GM08714 (cell line): ENCODE measurements around the gene GLRA3.

Experiments
- H3K4me3 ChIP-seq: fragments of 200-500 bp; sonication (Bioruptor generic); 2 replicates; pipeline ENCODE4 v1.5.1; 2014; ENCODE audit warnings: mild to moderate bottlenecking, low read length, inconsistent platforms
- ZNF274 ChIP-seq: IDR thresholded peaks from 2 replicates; pipeline ENCODE4 v1.6.1; 2012; ENCODE audit warnings: mild to moderate bottlenecking, low read depth, low read length

The GLRA3 gene

DNA sequence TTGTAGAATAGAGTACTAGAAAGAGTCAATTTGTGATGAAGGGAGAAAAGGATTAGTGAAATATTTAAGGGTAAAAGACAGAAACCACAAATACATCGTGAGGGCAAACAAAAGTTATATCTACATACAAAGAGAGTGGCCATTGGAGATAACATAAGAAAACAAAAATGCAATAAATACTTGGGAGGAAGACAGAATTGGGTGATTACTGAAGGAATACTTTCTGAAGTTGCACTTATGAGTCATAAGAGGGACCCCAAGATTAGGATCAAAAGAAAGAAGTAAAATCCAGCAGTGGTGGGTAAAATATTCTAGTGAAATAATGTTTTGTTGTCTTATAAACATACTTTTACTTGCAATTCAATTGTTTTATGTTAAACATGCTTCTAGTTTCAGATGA is 53.7 kb downstream of the GLRA3 start:
- TF ChIP-seq ZNF274, result no peak
- H3K4me3 ChIP-seq, result no peak overlapping the region

DNA sequence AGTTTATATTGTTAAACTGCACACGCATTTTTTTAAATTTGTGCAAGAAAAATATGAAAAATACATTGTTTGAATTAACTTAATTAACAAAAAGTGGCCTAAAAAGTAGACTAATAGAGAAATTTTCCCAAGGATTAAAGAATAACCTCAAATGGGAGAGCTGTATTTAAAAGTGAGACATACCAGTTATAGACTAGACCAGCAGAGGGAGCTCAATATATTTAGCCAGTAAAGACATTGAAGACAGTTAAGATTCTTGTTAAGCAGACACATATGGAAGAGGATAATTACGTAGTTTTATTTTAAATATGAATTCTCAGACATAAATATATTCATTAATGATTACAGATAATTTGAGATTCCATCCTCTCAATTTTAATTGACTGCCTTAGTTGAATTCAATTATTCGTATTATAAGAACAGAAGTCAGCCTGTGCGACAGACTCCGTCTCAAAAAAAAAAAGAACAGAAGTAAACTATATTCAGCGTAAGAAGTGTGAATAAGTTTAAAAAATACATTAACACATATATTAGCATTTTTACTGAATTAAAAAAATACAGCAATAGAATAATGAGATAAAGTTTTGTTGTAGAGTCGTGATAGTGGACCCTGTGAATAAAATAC is 64.8 kb downstream of the GLRA3 start:
- no peak for TF ChIP-seq ZNF274

DNA sequence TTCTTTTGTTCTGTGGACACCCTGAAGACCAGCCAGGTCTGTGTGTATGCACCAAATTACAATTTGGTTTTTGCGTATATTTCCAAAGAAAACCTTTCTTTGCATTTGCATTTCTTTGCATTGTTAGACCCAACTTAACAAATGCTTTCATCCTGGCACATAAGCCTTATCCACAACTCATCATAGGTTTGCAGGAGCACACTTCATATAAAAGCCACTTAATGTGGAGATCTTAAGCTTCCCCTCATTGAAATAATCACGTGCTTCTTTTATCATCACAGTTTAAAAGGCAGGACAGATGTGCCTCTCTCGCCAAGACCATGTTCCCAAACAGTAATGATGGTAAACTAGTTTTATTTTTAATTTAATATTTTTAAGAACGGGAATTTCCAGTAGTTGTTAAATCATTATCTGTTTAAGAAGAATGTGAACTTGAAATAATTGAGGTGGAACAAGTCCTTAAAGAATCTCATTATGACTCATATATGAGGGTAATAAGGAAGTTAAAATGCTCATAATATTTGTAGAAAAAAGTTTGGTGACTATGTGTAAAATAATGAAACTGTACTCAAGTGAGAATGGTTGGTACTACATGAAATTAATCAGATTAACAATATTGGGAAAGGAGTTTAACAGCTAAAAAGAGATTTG is 65.5 kb downstream of the GLRA3 start:
- no peak for TF ChIP-seq ZNF274
- H3K4me3 ChIP-seq, result no peak overlapping the region

More for the DNA sequence above, 64.8 kb downstream of the GLRA3 start:
- H3K4me3 ChIP-seq, result no peak overlapping the region

DNA sequence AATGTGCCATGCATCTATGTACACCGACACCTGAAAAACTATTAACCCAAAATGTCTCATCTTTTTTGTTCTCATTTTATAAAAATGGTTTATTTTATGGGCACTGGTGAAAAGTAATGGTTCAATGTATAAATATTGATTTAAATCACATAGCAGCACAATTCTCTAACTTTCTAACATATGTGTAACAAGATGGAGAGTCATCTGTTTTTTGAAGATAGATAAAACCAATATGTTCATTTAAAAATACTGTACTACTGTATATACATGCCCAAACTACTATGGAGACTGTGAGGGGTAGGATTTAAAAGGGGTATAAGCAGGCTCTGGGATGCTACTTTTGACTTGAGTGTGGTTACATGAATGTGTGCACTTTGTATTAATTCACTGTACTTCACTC is 67.6 kb downstream of the GLRA3 start:
- H3K4me3 ChIP-seq, result no peak overlapping the region
- no peak for TF ChIP-seq ZNF274

DNA sequence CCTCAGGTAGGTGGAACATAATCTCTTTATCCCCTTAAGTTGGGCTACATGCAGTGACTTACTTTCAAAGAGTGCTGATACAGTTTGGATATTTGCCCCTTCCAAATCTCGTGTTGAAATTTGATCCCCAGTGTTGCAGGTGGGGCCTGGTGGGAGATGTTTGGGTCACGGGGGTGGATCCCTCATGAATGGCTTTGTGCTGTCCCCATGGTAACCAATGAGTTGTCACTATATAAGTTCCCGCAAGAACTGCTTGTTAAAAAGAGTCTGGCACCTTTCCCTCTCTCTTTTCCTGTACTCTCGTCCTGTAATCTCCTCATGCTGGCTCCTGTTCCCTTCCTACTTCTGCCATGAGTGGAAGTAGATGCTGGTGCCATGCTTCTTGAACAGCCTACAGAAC is 71.3 kb downstream of the GLRA3 start:
- TF ChIP-seq ZNF274, result no peak
- no peak overlapping the region for H3K4me3 ChIP-seq

DNA sequence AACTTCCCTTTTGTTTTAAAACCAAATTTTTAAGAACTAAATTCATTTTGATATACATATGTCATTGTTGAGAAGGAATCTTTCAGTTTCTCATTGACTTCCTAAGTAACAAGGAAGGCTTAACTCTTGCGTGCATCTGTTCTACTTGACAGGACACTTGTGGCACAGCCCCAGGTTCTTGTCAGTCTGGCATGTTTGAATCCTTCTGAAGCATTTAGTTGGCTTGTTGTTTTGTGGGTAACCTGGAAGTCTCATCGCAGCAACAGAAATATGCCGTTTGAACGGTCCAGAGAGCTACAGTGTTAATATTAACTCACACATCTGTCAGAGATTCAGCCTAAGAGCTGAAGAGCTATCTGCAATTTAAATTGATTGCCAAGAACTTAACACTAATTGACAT is 76.0 kb downstream of the GLRA3 start:
- H3K4me3 ChIP-seq, result no peak overlapping the region
- TF ChIP-seq ZNF274, result no peak

DNA sequence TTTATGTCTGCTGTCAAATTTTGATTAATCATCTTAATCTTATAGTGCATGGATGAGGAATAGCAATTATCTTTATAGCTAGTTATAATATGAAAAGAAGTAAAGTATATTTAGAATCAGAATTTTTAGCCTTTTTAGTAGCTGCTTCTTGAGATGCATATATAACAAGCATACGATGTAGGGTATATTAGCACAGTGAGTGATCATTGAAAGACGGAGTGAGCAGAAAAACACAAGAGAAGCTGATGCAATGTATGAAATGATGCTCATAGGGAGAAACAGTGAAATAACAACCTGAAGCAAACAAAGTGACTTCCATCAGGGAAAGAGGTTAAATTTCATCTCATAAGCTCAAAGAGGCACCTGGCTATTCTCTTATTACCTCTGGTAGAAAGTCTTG is 77.0 kb downstream of the GLRA3 start:
- no peak for TF ChIP-seq ZNF274
- no peak overlapping the region for H3K4me3 ChIP-seq

DNA sequence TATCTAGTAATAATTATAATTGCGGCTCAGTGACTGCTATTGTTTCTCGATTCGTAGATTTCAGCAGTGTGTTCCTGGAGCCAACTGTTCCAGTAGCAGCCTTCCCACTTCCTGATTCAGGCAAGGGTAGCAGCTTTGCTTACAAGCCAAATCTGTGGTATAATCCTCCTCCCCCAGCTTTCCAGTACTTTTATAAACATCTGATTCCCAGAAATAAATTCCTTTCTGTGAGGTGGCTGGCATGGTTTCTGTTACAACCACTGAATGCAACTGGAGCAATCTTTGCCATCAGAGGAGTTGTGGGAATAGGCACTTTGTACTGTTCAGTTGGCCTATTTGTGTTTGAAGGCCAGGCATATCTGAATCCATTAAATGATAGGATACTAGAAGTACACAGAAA is 80.0 kb downstream of the GLRA3 start:
- TF ChIP-seq ZNF274, result no peak
- H3K4me3 ChIP-seq, result no peak overlapping the region

DNA sequence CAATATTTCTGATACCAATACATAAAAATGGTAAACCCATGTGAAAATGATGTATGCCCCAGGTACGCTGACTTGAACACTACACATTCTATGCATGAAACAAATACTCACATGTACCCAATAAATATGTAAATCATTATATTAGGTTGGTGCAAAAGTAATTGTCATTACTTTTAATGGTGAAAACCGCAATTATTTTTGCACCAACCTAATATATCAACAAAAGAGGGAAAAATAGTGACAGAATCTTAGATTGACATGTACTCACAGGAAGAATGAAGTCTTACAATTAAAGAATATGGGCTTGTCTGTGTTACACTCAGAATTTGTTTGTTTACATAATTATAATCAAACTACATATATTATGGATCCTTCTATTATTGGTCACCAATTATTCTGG is 82.3 kb downstream of the GLRA3 start:
- no peak overlapping the region for H3K4me3 ChIP-seq
- no peak for TF ChIP-seq ZNF274

DNA sequence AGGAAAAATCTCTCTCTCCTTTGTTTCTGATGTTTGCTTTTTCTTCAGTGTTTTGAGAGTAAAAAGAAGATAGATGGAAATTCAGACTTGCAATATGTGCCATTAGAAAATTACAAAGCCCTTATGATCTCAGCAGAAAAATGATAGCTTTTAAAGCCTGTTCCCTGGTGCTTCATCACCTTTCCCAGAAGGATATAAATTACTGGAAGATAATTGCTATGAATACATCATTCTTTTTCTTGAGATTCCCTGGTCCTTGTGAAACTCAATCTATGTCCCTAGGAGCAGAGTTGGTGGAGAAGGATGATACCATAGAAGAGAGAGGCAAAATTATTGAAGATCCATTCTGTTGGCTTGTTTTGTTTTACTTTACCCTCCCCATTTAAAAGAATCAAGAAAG is 86.5 kb downstream of the GLRA3 start:
- no peak overlapping the region for H3K4me3 ChIP-seq
- TF ChIP-seq ZNF274, result no peak

DNA sequence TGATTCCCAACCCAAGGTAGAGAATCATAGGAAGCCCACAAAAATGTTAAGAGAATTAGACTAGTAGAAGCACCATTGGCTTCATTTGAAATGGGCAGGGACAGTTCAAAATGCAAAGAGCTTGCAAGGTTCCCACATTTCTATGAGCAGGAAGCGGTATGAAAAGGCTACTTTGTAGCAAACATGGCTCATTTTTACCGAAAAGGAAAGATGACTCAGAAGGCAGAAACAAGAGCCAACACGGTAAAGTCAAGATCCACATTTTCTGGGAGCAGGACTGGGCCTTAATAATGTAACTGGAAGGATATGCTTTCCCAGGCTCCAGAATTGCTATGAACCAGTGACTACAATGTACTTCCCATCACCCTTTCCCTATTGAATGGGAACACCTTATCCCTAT is 89.5 kb downstream of the GLRA3 start:
- no peak overlapping the region for H3K4me3 ChIP-seq

DNA sequence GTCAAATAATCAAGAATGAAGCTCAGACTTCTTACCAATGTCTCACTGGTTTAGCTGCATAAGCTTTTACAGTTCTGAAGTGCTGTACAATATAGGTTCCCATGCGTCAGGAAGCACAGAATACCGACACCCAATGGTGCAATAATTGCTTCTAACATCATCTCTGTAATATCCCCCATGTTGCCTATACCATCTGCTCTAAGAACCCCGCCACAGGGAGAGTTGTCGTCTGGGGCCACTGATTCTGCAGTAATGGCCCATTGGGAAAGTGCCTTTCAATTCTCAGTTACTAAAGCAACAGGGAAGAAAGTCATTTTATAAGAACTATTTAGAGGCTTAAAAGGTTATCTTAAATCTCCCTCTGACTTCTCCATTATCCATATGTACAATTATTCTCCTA is 94.9 kb downstream of the GLRA3 start:
- no peak overlapping the region for H3K4me3 ChIP-seq
- no peak for TF ChIP-seq ZNF274

More for the DNA sequence above, 89.5 kb downstream of the GLRA3 start:
- no peak for TF ChIP-seq ZNF274

DNA sequence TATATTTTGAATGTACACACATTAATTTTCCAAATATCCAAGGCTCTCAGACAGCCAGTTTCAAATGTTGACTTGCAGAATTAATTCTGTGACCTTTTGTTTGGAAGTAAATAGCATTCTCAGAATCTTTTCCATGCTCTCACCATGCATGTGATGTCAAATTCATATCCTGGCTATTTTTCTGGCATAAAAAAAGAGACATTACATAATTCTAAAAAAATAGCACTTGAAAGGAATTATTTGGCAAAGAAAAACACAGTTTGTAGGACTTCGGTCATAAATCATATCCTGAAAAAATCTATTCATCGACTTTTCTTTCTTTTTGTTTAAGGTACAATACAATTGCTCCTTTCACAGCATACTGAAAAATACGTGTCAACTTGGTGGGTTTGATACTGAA is 111.2 kb downstream of the GLRA3 start:
- no peak for TF ChIP-seq ZNF274
- no peak overlapping the region for H3K4me3 ChIP-seq

DNA sequence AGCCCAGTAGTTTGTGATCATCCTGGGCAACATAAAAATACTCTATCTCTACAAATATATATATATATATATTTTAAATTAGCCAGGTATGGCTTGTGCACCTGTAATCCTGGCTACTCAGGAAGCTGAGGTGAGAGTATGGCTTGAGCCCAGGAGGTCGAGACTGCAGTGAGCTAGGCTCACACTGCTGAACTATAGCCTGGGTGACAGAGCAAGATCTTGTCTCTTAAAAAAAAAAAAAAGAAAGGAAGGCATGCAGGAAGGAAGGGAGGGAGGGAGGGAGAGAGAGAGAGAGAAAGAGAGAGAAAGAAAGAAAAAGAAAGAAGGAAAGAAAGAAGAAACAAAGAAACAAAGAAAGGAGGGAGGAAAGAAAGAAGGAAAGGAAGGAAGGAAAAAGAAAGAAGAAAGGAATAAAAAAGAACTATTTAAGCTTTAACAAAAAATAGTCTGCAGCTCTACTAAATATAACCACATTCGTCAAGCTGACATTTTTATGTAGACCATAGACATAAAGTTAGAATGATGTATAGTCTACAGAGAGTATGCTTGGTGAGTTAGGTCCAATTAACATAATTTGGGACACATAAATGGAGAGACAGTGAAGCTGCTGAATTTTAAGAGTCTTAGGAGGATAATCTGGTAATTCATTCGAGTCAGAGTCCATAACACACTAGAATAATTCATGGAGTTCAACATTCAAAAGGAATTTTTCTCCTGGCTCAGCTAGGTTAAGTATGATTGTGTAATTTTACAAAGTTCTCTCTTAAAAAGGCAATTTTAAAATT is 111.9 kb downstream of the GLRA3 start:
- H3K4me3 ChIP-seq, result no peak overlapping the region
- no peak for TF ChIP-seq ZNF274
